Liver (tissue), 9 donors: Measurements from ENCODE around the gene KRTAP2-2. TPM values are rescaled to one million over a fixed set of nuclear protein-coding genes. Genes with fewer than 3 reads are reported as not detected.

ENCODE experiments used
- DNase-seq: peaks from one replicate; pipeline ENCODE4 v3.0.0-alpha.2; 2017; ENCODE audit warnings: low spot score
- H3K27ac ChIP-seq, 2 donors: one replicate each; pipeline ENCODE4 v1.7.0; 2013; ENCODE audit warnings: inconsistent platforms in 2 of 2, low read length in 2 of 2, control low read depth in 1 of 2, low read depth in 1 of 2, mild to moderate bottlenecking in 1 of 2
- H3K27me3 ChIP-seq, 4 donors: one replicate each; pipeline versions ENCODE4 v1.6.1 to v1.7.0; 2013; ENCODE audit warnings: low read length in 3 of 4, inconsistent platforms in 1 of 4, mild to moderate bottlenecking in 1 of 4, moderate library complexity in 1 of 4; ENCODE audit not compliant: control insufficient read depth in 4 of 4, insufficient read depth in 4 of 4
- H3K36me3 ChIP-seq, 4 donors: one replicate each; pipeline versions ENCODE4 v1.6.1 to v1.7.0; 2013; ENCODE audit warnings: low read length in 3 of 4, mild to moderate bottlenecking in 3 of 4, low read depth in 1 of 4, moderate library complexity in 1 of 4; ENCODE audit not compliant: control insufficient read depth in 4 of 4, insufficient read depth in 3 of 4
- H3K4me1 ChIP-seq, 4 donors: one replicate each; pipeline versions ENCODE4 v1.6.1 to v1.7.0; 2013; ENCODE audit warnings: low read length in 3 of 4, mild to moderate bottlenecking in 3 of 4, moderate library complexity in 1 of 4; ENCODE audit not compliant: control insufficient read depth in 4 of 4, insufficient read depth in 4 of 4
- H3K4me3 ChIP-seq, 3 donors: one replicate each; pipeline versions ENCODE4 v1.6.1 to v1.7.0; 2013; ENCODE audit warnings: low read length in 3 of 3, control low read depth in 1 of 3, low read depth in 1 of 3, mild to moderate bottlenecking in 1 of 3
- H3K9ac ChIP-seq, 2 donors: one replicate each; pipeline ENCODE4 v1.7.0; 2013; ENCODE audit warnings: low read length in 2 of 2, mild to moderate bottlenecking in 2 of 2, moderate library complexity in 2 of 2, control low read depth in 1 of 2, low read depth in 1 of 2
- H3K9me3 ChIP-seq, 4 donors: one replicate each; pipeline versions ENCODE4 v1.6.1 to v1.7.0; 2013; ENCODE audit warnings: low read length in 3 of 4; ENCODE audit not compliant: control insufficient read depth in 4 of 4
- EGR1 ChIP-seq, 2 donors: IDR thresholded peaks; 2 replicates each; pipeline ENCODE4 v1.6.1; 2016 to 2018; ENCODE audit warnings: antibody characterized with exemption in 2 of 2, low read depth in 2 of 2
- FOXA1 ChIP-seq: IDR thresholded peaks from 2 replicates; pipeline ENCODE4 v1.6.1; 2016; ENCODE audit warnings: antibody characterized with exemption
- FOXA2 ChIP-seq: IDR thresholded peaks from 2 replicates; pipeline ENCODE4 v1.6.1; 2016; ENCODE audit warnings: antibody characterized with exemption
- GABPA ChIP-seq, 2 donors: IDR thresholded peaks in 1 of 2; conservative IDR thresholded peaks in 1 of 2; 2 replicates each; pipeline ENCODE4 v1.6.1; 2016; ENCODE audit warnings: antibody characterized with exemption in 2 of 2, mild to moderate bottlenecking in 1 of 2, moderate library complexity in 1 of 2
- HNF4A ChIP-seq, 2 donors: conservative IDR thresholded peaks; 2 replicates each; pipeline ENCODE4 v1.6.1; 2016; ENCODE audit warnings: antibody characterized with exemption in 2 of 2, mild to moderate bottlenecking in 2 of 2
- HNF4G ChIP-seq: IDR thresholded peaks from 2 replicates; pipeline ENCODE4 v1.6.1; 2016; ENCODE audit warnings: antibody characterized with exemption
- JUND ChIP-seq, 2 donors: IDR thresholded peaks; 2 replicates each; pipeline ENCODE4 v1.6.1; 2016; ENCODE audit warnings: antibody characterized with exemption in 2 of 2
- NR2F2 ChIP-seq: IDR thresholded peaks from 2 replicates; pipeline ENCODE4 v1.6.1; 2016; ENCODE audit warnings: antibody characterized with exemption
- RAD21 ChIP-seq, 2 donors: IDR thresholded peaks; 2 replicates each; pipeline ENCODE4 v1.6.1; 2016; ENCODE audit warnings: antibody characterized with exemption in 2 of 2, mild to moderate bottlenecking in 2 of 2
- RXRA ChIP-seq, 2 donors: IDR thresholded peaks; 2 replicates each; pipeline ENCODE4 v1.6.1; 2017 to 2018; ENCODE audit warnings: antibody characterized with exemption in 2 of 2, mild to moderate bottlenecking in 1 of 2
- SP1 ChIP-seq: IDR thresholded peaks from 2 replicates; pipeline ENCODE4 v1.6.1; 2018; ENCODE audit warnings: antibody characterized with exemption, mild to moderate bottlenecking
- YY1 ChIP-seq: IDR thresholded peaks from 2 replicates; pipeline ENCODE4 v1.6.1; 2016; ENCODE audit warnings: antibody characterized with exemption, mild to moderate bottlenecking
- WGBS: extraction: QIAGEN DNeasy Blood & Tissue Kit; methylation state at CpG from one replicate; pipeline ENCODE4 v1.1.7; 2013; 5-methylcytosine and 5-hydroxymethylcytosine counted together
- polyA plus RNA-seq, 2 donors: library from polyadenylated mRNA; stranded (reverse) in 1 of 2; unstranded in 1 of 2; fragments of 200-250 nt in 1 of 2; fragments of >200 nt in 1 of 2; fragmentation: Nextera tagmentation in 1 of 2; extraction: Ambion mirVana in 1 of 2; gene quantifications; one replicate each; pipeline versions ENCODE4 v1.2.1 to v1.2.3, GENCODE V29; 2013 to 2015
- total RNA-seq, 2 donors: library from RNA; depleted of rRNA; stranded (reverse); fragments of >200 nt; gene quantifications; one replicate each; pipeline ENCODE4 v1.2.3, GENCODE V29; 2014
- TF ChIP-seq, protein P1 (sequence below): IDR thresholded peaks from 2 replicates; pipeline ENCODE4 v1.6.1; 2016; ENCODE audit warnings: antibody characterized with exemption
- TF ChIP-seq, protein P2 (sequence below): IDR thresholded peaks from 2 replicates; pipeline ENCODE4 v1.6.1; 2016; ENCODE audit warnings: antibody characterized with exemption
- TF ChIP-seq, protein P3 (sequence below): fragments of 150-350 bp; IDR thresholded peaks from 2 replicates; pipeline ENCODE4 v1.5.1; 2017; ENCODE audit warnings: improper control_type of control experiment, low read depth, low read length; ENCODE audit not compliant: missing input control
- TF ChIP-seq, protein P4 (sequence below): IDR thresholded peaks from 2 replicates; pipeline ENCODE4 v1.6.1; 2016; ENCODE audit warnings: antibody characterized with exemption, mild to moderate bottlenecking
- TF ChIP-seq, protein P5 (sequence below): IDR thresholded peaks from 2 replicates; pipeline ENCODE4 v1.6.1; 2016; ENCODE audit warnings: antibody characterized with exemption
- donor health status: healthy.
- donor health status: healthy.
- donor health status: healthy.
- donor health status: healthy.
- donor health status: healthy.

The KRTAP2-2 gene
- total and polyA plus RNA-seq, 4 donors, result not detected

DNA sequence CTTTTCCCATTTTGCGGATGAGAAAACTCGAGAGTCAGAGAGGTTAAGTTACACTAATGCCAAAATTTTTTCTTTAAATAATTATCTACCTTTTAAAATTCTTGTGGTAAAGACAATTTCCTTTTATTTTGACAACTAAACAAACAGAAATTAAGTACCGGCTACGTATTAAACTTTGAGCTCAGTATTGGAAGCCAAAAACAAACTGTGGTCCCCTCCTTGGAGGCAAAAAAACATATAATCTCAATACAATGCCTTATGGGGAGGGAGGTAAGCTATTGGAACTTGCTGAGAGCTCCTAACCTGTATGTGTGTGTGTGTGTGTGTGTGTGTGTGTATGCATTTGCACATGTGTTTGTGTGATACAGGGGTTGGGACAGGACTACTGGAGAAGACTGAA, 8.4 kb upstream of the KRTAP2-2 start:
- 77% methylated on average over 4 of the region's 4 CpGs for WGBS
- Histone ChIP-seq H3K9me3 (no peaks in the 10 kb centered on the region), H3K9ac (no peak overlapping the region), H3K27ac (no peak overlapping the region), H3K4me1 (no peaks in the 10 kb centered on the region), H3K27me3 (peaks cover 0 to 9% (median 0%) of the 10 kb centered on the region in 4 donors), H3K4me3 (no peak overlapping the region), H3K36me3 (no peaks in the 10 kb centered on the region)
- no peak for DNase-seq
- TF ChIP-seq GABPA (IDR thresholded peaks at IDR 0.05 in 1 of 2, conservative IDR thresholded peaks at IDR 0.05 in 1 of 2) (no peak), EGR1 (IDR thresholded peaks at IDR 0.05; ENCODE audit: low read depth in 2 of 2) (no peak), HNF4G (no peak), NR2F2 (no peak), FOXA1 (no peak), SP1 (no peak), FOXA2 (no peak), YY1 (no peak), JUND (IDR thresholded peaks at IDR 0.05) (no peak), RAD21 (IDR thresholded peaks at IDR 0.05) (no peak), HNF4A (conservative IDR thresholded peaks at IDR 0.05) (no peak)
- TF ChIP-seq, protein P1, sequence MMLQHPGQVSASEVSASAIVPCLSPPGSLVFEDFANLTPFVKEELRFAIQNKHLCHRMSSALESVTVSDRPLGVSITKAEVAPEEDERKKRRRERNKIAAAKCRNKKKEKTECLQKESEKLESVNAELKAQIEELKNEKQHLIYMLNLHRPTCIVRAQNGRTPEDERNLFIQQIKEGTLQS, result no peak
- TF ChIP-seq, protein P2, sequence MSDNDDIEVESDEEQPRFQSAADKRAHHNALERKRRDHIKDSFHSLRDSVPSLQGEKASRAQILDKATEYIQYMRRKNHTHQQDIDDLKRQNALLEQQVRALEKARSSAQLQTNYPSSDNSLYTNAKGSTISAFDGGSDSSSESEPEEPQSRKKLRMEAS, result no peak
- TF ChIP-seq, protein P3, sequence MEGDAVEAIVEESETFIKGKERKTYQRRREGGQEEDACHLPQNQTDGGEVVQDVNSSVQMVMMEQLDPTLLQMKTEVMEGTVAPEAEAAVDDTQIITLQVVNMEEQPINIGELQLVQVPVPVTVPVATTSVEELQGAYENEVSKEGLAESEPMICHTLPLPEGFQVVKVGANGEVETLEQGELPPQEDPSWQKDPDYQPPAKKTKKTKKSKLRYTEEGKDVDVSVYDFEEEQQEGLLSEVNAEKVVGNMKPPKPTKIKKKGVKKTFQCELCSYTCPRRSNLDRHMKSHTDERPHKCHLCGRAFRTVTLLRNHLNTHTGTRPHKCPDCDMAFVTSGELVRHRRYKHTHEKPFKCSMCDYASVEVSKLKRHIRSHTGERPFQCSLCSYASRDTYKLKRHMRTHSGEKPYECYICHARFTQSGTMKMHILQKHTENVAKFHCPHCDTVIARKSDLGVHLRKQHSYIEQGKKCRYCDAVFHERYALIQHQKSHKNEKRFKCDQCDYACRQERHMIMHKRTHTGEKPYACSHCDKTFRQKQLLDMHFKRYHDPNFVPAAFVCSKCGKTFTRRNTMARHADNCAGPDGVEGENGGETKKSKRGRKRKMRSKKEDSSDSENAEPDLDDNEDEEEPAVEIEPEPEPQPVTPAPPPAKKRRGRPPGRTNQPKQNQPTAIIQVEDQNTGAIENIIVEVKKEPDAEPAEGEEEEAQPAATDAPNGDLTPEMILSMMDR, result no peak
- TF ChIP-seq, protein P4, sequence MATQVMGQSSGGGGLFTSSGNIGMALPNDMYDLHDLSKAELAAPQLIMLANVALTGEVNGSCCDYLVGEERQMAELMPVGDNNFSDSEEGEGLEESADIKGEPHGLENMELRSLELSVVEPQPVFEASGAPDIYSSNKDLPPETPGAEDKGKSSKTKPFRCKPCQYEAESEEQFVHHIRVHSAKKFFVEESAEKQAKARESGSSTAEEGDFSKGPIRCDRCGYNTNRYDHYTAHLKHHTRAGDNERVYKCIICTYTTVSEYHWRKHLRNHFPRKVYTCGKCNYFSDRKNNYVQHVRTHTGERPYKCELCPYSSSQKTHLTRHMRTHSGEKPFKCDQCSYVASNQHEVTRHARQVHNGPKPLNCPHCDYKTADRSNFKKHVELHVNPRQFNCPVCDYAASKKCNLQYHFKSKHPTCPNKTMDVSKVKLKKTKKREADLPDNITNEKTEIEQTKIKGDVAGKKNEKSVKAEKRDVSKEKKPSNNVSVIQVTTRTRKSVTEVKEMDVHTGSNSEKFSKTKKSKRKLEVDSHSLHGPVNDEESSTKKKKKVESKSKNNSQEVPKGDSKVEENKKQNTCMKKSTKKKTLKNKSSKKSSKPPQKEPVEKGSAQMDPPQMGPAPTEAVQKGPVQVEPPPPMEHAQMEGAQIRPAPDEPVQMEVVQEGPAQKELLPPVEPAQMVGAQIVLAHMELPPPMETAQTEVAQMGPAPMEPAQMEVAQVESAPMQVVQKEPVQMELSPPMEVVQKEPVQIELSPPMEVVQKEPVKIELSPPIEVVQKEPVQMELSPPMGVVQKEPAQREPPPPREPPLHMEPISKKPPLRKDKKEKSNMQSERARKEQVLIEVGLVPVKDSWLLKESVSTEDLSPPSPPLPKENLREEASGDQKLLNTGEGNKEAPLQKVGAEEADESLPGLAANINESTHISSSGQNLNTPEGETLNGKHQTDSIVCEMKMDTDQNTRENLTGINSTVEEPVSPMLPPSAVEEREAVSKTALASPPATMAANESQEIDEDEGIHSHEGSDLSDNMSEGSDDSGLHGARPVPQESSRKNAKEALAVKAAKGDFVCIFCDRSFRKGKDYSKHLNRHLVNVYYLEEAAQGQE, result no peak

DNA sequence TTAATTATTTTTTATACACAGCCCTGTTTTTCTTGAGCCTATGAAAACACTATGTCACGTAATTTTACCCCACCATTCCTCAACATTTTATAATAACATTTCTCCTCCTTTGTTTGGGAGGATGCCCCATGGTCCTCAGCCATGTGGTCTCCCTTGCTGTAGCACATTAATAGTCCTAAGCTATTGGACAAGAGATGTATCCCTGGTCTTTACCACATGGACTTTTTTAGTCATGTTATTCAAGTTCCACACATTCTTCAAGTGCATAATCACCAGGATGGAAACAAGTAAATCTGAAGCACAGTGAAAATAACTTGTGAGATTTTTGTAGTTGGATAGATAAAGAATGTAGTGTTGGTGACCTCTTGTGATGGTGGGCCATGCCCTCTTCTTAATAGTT, 6.9 kb upstream of the KRTAP2-2 start:
- H3K4me3 ChIP-seq, result no peak overlapping the region
- TF ChIP-seq GABPA (IDR thresholded peaks at IDR 0.05 in 1 of 2, conservative IDR thresholded peaks at IDR 0.05 in 1 of 2), result no peak
- TF ChIP-seq NR2F2, result no peak
- no peak for TF ChIP-seq YY1
- no peak for TF ChIP-seq RAD21 (IDR thresholded peaks at IDR 0.05)
- TF ChIP-seq, protein P2, result no peak
- TF ChIP-seq, protein P5, sequence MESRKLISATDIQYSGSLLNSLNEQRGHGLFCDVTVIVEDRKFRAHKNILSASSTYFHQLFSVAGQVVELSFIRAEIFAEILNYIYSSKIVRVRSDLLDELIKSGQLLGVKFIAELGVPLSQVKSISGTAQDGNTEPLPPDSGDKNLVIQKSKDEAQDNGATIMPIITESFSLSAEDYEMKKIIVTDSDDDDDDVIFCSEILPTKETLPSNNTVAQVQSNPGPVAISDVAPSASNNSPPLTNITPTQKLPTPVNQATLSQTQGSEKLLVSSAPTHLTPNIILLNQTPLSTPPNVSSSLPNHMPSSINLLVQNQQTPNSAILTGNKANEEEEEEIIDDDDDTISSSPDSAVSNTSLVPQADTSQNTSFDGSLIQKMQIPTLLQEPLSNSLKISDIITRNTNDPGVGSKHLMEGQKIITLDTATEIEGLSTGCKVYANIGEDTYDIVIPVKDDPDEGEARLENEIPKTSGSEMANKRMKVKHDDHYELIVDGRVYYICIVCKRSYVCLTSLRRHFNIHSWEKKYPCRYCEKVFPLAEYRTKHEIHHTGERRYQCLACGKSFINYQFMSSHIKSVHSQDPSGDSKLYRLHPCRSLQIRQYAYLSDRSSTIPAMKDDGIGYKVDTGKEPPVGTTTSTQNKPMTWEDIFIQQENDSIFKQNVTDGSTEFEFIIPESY, result no peak
- TF ChIP-seq JUND (IDR thresholded peaks at IDR 0.05), result no peak
- TF ChIP-seq, protein P1, result no peak
- no peak for TF ChIP-seq FOXA2
- no peak for TF ChIP-seq RXRA (IDR thresholded peaks at IDR 0.05)
- no peak for TF ChIP-seq SP1
- TF ChIP-seq HNF4G, result no peak
- TF ChIP-seq, protein P3, result no peak
- H3K9ac ChIP-seq, result no peak overlapping the region
- WGBS, result 72% methylated on average over 1 of the region's 1 CpG
- no peak overlapping the region for H3K27ac ChIP-seq
- H3K9me3 ChIP-seq, result no peaks in the 10 kb centered on the region
- no peak for DNase-seq
- H3K36me3 ChIP-seq, result no peaks in the 10 kb centered on the region
- no peaks in the 10 kb centered on the region for H3K4me1 ChIP-seq
- peaks cover 0 to 9% (median 0%) of the 10 kb centered on the region in 4 donors for H3K27me3 ChIP-seq
